Brain microvascular endothelial cell (primary cell): ENCODE results near the gene BLTP1.

Experiments used
- DNase-seq: peaks from one replicate; pipeline ENCODE4 v3.0.0-alpha.2; 2020
- H3K27ac ChIP-seq: fragments of 250-450 bp; sonication (Bioruptor Pico); 2 replicates; pipeline ENCODE4 v1.5.1; 2020; ENCODE audit warnings: mild to moderate bottlenecking, moderate library complexity
- H3K27me3 ChIP-seq: fragments of 250-450 bp; sonication (Bioruptor Pico); replicated peaks from 2 replicates; pipeline ENCODE4 v1.5.1; 2020; ENCODE audit warnings: mild to moderate bottlenecking
- H3K36me3 ChIP-seq: fragments of 250-450 bp; sonication (Bioruptor Pico); replicated peaks from 2 replicates; pipeline ENCODE4 v1.5.1; 2020; ENCODE audit warnings: mild to moderate bottlenecking
- H3K4me3 ChIP-seq: 2 replicates; pipeline ENCODE4 v1.5.1; 2011; ENCODE audit warnings: low read depth, mild to moderate bottlenecking, control low read depth, low read length, moderate library complexity
- in situ Hi-C: cut with HindIII; loops from 2 replicates; pipeline ENCODE4 v1.10.0; 2017; ENCODE audit warnings: low sequenced_read_pairs, low pct_ligation_motif_present
- TF ChIP-seq, protein P1 (sequence below): IDR thresholded peaks from 2 replicates; pipeline ENCODE4 v1.5.1; 2011; ENCODE audit warnings: low read depth, mild to moderate bottlenecking, moderate library complexity, low read length, control low read depth, inconsistent platforms; ENCODE audit errors: missing control alignments

Gene BLTP1

DNA sequence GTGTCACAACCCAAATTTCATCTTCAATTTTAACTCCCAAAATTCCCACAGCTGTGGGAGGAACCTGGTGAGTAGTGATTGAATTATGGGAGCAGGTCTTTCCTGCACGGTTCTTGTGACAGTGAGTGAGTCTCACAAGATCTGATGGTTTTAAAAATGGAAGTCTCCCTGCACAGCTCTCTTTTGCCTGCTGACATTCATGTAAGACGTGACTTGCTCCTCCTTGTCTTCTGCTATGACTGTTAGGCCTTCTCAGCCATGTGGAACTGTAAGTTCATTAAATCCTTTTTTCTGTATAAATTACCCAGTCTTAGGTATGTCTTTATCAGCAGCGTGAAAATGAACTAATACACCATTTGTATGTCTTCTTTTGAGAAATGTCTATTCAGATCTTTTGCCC, 13.0 kb upstream of the BLTP1 start:
- in situ Hi-C loops = no loop called here
- Histone ChIP-seq H3K27me3 (no peaks in the 10 kb centered on the region), H3K36me3 (no peaks in the 10 kb centered on the region), H3K27ac (no peak overlapping the region), H3K4me3 (no peak overlapping the region)
- TF ChIP-seq, protein P1, sequence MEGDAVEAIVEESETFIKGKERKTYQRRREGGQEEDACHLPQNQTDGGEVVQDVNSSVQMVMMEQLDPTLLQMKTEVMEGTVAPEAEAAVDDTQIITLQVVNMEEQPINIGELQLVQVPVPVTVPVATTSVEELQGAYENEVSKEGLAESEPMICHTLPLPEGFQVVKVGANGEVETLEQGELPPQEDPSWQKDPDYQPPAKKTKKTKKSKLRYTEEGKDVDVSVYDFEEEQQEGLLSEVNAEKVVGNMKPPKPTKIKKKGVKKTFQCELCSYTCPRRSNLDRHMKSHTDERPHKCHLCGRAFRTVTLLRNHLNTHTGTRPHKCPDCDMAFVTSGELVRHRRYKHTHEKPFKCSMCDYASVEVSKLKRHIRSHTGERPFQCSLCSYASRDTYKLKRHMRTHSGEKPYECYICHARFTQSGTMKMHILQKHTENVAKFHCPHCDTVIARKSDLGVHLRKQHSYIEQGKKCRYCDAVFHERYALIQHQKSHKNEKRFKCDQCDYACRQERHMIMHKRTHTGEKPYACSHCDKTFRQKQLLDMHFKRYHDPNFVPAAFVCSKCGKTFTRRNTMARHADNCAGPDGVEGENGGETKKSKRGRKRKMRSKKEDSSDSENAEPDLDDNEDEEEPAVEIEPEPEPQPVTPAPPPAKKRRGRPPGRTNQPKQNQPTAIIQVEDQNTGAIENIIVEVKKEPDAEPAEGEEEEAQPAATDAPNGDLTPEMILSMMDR = no peak
- no peak for DNase-seq

DNA sequence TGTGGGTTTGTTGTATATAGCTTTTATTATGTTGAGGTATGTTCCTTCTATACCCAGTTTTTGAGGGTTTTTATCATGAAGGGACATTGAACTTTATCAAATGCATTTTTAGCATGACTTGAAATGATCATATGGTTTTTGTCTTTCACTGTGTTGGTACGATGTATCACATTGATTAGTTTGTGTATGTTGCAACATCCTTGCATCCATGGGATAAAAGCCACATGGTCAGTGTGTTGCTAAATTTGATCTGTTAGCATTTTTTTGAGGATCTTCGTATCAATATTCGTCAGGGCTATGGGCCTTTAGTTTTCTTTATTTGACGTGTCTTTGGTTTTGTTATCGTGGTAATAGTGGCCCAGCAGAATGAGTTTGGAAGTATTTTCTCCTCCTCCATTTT, 11.3 kb upstream of the BLTP1 start:
- no peak overlapping the region for H3K4me3 ChIP-seq
- TF ChIP-seq, protein P1 = no peak
- DNase-seq = no peak
- no peak overlapping the region for H3K27ac ChIP-seq
- no peaks in the 10 kb centered on the region for H3K27me3 ChIP-seq
- in situ Hi-C loops = no loop called here
- no peaks in the 10 kb centered on the region for H3K36me3 ChIP-seq

DNA sequence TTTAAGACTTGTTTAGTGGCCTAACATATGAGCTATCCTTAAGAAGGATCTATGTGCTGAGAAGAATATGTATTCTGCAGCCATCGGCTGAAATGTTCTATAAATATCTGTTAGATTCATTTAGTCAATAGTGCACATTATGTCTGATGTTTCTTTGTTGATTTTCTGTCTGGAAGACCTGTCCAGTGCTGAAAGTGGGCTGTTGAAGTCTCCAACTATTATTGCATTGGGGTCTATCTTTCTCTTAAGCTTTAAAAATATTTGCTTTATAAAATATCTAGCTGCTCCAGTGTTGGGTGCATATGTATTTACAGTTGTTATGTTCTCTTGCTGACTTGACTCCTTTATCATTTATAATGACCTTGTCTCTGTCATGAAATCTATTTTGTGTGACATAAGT, 9.4 kb upstream of the BLTP1 start:
- DNase-seq = no peak
- no peaks in the 10 kb centered on the region for H3K27me3 ChIP-seq
- H3K36me3 ChIP-seq = no peaks in the 10 kb centered on the region
- H3K4me3 ChIP-seq = no peak overlapping the region
- in situ Hi-C loops = no loop called here
- no peak overlapping the region for H3K27ac ChIP-seq
- TF ChIP-seq, protein P1 = no peak

DNA sequence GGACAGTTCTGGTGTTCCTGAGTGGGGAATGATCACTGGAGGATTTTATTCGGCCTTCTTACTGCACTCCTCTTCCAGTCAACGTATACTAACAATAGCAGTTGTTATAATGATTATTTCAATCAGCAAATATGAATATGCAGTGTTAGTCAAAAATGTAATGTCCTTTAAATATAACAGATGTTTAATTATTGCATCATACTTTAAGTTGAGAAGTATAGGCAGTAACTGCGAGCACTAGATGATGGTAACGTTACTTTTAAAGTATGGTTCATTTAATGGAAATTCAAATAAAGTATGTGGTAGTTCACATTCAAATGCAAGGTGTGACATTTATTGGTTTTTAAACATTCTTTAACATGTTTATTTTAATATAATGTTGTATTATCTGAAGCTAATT, 5.5 kb upstream of the BLTP1 start:
- Histone ChIP-seq H3K4me3 (no peak overlapping the region), H3K36me3 (no peaks in the 10 kb centered on the region), H3K27ac (no peak overlapping the region), H3K27me3 (no peaks in the 10 kb centered on the region)
- TF ChIP-seq, protein P1 = no peak
- in situ Hi-C loops = no loop called here
- no peak for DNase-seq

DNA sequence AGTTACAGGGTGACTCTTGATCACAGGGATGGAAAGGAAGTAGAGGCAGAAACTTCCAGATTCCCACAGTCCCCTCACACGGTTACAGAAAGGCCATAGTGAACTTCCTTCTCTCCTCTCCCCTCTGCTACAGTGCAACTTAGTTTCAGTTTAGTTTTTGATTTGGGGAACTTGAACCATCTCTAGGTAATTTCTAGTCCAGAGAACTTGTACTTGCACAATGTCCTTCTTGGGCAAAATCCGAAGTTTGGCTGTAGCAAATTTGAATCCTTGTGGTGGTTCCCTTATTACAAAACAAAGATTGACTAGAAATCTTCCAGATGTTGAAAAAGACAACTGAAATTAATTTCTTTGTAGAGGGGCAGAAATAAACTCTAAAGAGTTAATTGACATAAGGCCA, 1.2 kb upstream of the BLTP1 start:
- H3K36me3 ChIP-seq = no peaks in the 10 kb centered on the region
- H3K27me3 ChIP-seq = no peaks in the 10 kb centered on the region
- no peak for DNase-seq
- no peak overlapping the region for H3K4me3 ChIP-seq
- no peak overlapping the region for H3K27ac ChIP-seq
- in situ Hi-C loops = no loop called here
- TF ChIP-seq, protein P1 = no peak

DNA sequence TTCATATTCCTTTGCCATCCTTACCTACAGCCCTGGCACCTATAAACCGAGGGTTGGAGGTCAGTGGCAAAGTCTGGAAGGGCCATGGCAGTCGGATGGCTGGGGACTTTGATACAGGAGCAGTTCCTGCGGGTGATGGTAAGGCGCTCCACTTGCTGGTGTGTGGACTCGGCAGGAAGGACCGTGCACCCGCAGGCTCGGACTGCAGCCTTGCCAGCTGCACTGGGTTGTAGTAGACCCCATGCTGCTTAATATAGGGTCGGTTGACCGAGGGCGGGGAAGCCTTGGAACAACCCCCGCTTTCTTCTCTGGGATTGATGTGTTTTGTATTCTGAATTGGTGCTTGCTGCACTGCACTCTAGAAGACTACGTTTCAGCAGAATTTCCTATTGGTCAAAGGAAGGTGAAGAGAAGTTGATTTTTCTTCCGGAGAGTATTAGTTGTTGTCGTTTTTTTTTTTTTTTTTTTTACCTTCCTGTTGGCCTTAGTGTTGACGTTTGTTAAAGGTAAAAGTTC, 638 bp downstream of the BLTP1 start:
- peak overlapping the region; percentile 93 for H3K4me3 ChIP-seq
- DNase-seq = peak; percentile 9
- H3K36me3 ChIP-seq = no peaks in the 10 kb centered on the region
- in situ Hi-C loops = no loop called here
- TF ChIP-seq, protein P1 = no peak
- no peak overlapping the region for H3K27ac ChIP-seq
- no peaks in the 10 kb centered on the region for H3K27me3 ChIP-seq
